Measurements from ENCODE around the gene DYNC1I1.

The DYNC1I1 gene

GRCh38 chr7:95904099-95904498 lies 131.7 kb downstream of the DYNC1I1 start:
- ChIA-PET CTCF (interaction anchor here (1.0 to 3.3 kb wide), 3 partner anchors 11 to 393 kb away, joined by 3 to 32 read pairs (median 10); no protein-coding TSS in a partner anchor), POLR2A (no interaction called here)
- TF ChIP-seq CTCF (IDR thresholded peaks at IDR 0.05; ENCODE audit: control extremely low read depth, extremely low read depth, low read depth, missing control alignments), result no peak
- DNase-seq (ENCODE audit: extremely low spot score), result no peak

DNA sequence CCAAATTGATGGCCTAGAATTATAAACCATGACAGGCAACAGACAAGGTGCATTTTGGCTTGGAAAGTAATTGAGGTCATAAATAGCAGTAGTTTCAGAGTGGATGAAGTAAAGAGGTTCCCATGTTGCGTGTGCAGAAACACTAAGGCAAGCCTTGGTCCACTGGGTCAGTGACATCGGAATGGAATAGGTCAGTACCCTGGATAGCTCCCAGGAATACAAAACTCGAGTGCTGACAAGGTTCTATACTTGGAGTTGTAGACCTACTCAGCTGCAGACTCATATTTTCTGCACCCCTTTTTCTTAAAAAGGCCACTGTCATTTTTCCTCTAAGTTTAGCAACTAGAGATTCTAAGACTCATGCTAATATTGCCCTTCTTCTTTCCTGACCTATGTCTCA lies 132.8 kb downstream of the DYNC1I1 start:
- no peak for DNase-seq (ENCODE audit: extremely low spot score)
- TF ChIP-seq CTCF (IDR thresholded peaks at IDR 0.05; ENCODE audit: control extremely low read depth, extremely low read depth, low read depth, missing control alignments), result no peak
- ChIA-PET CTCF (interaction anchor here (1.0 to 3.3 kb wide), 3 partner anchors 10 to 394 kb away, joined by 3 to 32 read pairs (median 10); no protein-coding TSS in a partner anchor), POLR2A (no interaction called here)

- no peak for DNase-seq (ENCODE audit: extremely low spot score)
- POLR2A ChIA-PET, result no interaction called here
- no peak for TF ChIP-seq CTCF (IDR thresholded peaks at IDR 0.05; ENCODE audit: control extremely low read depth, extremely low read depth, low read depth, missing control alignments)
- CTCF ChIA-PET, result interaction anchor here (1.2 to 3.3 kb wide), 3 partner anchors 8 to 1121 kb away, joined by 5 to 32 read pairs (median 10); no protein-coding TSS in a partner anchor
Measured at GRCh38 chr7:95906851-95907250, 134.5 kb downstream of the DYNC1I1 start.

DNA sequence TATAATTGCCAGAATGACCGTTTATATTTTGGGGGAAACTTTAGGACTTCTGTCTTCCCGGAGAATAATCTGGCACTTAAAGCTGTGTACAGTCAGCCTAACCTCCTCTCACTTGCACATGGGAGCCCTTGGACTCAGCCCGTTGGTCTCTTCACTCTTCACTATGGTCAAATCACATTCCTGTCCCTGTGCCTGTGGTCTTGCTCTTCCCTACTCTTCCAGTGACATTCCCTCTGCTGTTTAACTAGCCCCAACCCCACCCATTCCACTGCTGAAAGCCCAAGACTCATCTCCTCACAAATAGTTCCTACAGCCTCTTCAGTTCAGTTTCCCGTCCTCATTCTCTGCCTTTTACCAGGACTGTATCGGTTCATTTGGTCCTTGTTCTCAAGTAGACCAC lies 135.0 kb downstream of the DYNC1I1 start:
- DNase-seq (ENCODE audit: extremely low spot score), result no peak
- POLR2A ChIA-PET, result no interaction called here
- TF ChIP-seq CTCF (IDR thresholded peaks at IDR 0.05; ENCODE audit: control extremely low read depth, extremely low read depth, low read depth, missing control alignments), result no peak
- CTCF ChIA-PET, result interaction anchor here (1.2 to 3.3 kb wide), 2 partner anchors 8 to 1120 kb away, joined by 5 to 32 read pairs; no protein-coding TSS in a partner anchor

- POLR2A ChIA-PET, result no interaction called here
- no peak for TF ChIP-seq CTCF (IDR thresholded peaks at IDR 0.05; ENCODE audit: control extremely low read depth, extremely low read depth, low read depth, missing control alignments)
- no peak for DNase-seq (ENCODE audit: extremely low spot score)
- CTCF ChIA-PET, result interaction anchor here (1.2 to 2.7 kb wide), 2 partner anchors 9 to 958 kb away, joined by 3 to 12 read pairs; no protein-coding TSS in a partner anchor
Measured at GRCh38 chr7:95908499-95908898, 136.1 kb downstream of the DYNC1I1 start.

GRCh38 chr7:95910341-95910740 lies 138.0 kb downstream of the DYNC1I1 start:
- POLR2A ChIA-PET, result no interaction called here
- TF ChIP-seq CTCF (IDR thresholded peaks at IDR 0.05; ENCODE audit: control extremely low read depth, extremely low read depth, low read depth, missing control alignments), result no peak
- no peak for DNase-seq (ENCODE audit: extremely low spot score)

More at GRCh38 chr7:95910341-95910740, 138.0 kb downstream of the DYNC1I1 start:
- CTCF ChIA-PET, result interaction anchor here (0.9 to 2.7 kb wide), 4 partner anchors 7 to 1117 kb away, joined by 3 to 12 read pairs (median 4); no protein-coding TSS in a partner anchor

Measured in GM10248 (cell line).